NT2/D1 (cell line): ENCODE results near the gene TBKBP1.

Source experiments
- DNase-seq: peaks from one replicate; pipeline ENCODE4 v3.0.0-alpha.2; 2011; ENCODE audit warnings: low read depth, low spot score
- H3K27me3 ChIP-seq: 2 replicates; pipeline ENCODE4 v1.6.0; 2011; ENCODE audit warnings: mild to moderate bottlenecking; ENCODE audit not compliant: insufficient read length, insufficient read depth
- H3K36me3 ChIP-seq: 2 replicates; pipeline ENCODE4 v1.6.1; 2011; ENCODE audit warnings: mild to moderate bottlenecking, low read length, mixed read lengths; ENCODE audit not compliant: insufficient read depth, insufficient read length
- H3K4me1 ChIP-seq: 2 replicates; pipeline ENCODE4 v1.5.1; 2011; ENCODE audit not compliant: insufficient read depth, insufficient read length
- H3K4me3 ChIP-seq: 2 replicates; pipeline ENCODE4 v1.5.1; 2011; ENCODE audit warnings: low read depth; ENCODE audit not compliant: insufficient read length
- H3K9ac ChIP-seq: 2 replicates; pipeline ENCODE4 v1.6.0; 2011; ENCODE audit warnings: low read depth; ENCODE audit not compliant: insufficient read length
- H3K9me3 ChIP-seq: 2 replicates; pipeline ENCODE4 v1.5.1; 2011; ENCODE audit warnings: mild to moderate bottlenecking, low read length; ENCODE audit not compliant: insufficient read depth
- SUZ12 ChIP-seq: IDR thresholded peaks from 2 replicates; pipeline ENCODE4 v1.6.1; 2011; ENCODE audit not compliant: insufficient read length, insufficient read depth; ENCODE audit errors: extremely low read depth
- YY1 ChIP-seq: IDR thresholded peaks from 2 replicates; pipeline ENCODE4 v1.6.1; 2011; ENCODE audit not compliant: insufficient read length, insufficient read depth
- ZNF274 ChIP-seq: IDR thresholded peaks from 2 replicates; pipeline ENCODE4 v1.6.1; 2011; ENCODE audit warnings: mild to moderate bottlenecking, low read depth, low read length

The TBKBP1 gene

GRCh38 chr17:47699536-47699840, 5.5 kb downstream of the TBKBP1 start:
- Histone ChIP-seq H3K27me3 (no peaks in the 10 kb centered on the region), H3K4me1 (peaks cover 30% of the 10 kb centered on the region), H3K4me3 (no peak overlapping the region), H3K9ac (no peak overlapping the region), H3K9me3 (no peaks in the 10 kb centered on the region), H3K36me3 (peaks cover 69% of the 10 kb centered on the region)
- no peak for TF ChIP-seq SUZ12
- TF ChIP-seq YY1 = no peak
- TF ChIP-seq ZNF274 = no peak
- no peak for DNase-seq

- no peak overlapping the region for H3K4me3 ChIP-seq
- peaks cover 31% of the 10 kb centered on the region for H3K4me1 ChIP-seq
Measured at GRCh38 chr17:47700471-47701449, 6.8 kb downstream of the TBKBP1 start.

GRCh38 chr17:47701608-47702007, 7.6 kb downstream of the TBKBP1 start:
- no peak overlapping the region for H3K4me3 ChIP-seq
- H3K36me3 ChIP-seq = peaks cover 79% of the 10 kb centered on the region
- H3K9me3 ChIP-seq = no peaks in the 10 kb centered on the region
- H3K4me1 ChIP-seq = peaks cover 32% of the 10 kb centered on the region
- peak overlapping the region; percentile 17 for H3K9ac ChIP-seq
- H3K27me3 ChIP-seq = no peaks in the 10 kb centered on the region
- TF ChIP-seq ZNF274 (no peak), SUZ12 (no peak), YY1 (no peak)
- DNase-seq = no peak

More at GRCh38 chr17:47700471-47701449, 6.8 kb downstream of the TBKBP1 start:
- Histone ChIP-seq H3K36me3 (peaks cover 76% of the 10 kb centered on the region), H3K9ac (no peak overlapping the region), H3K9me3 (no peaks in the 10 kb centered on the region), H3K27me3 (no peaks in the 10 kb centered on the region)
- no peak for TF ChIP-seq ZNF274
- TF ChIP-seq SUZ12 = no peak
- no peak for TF ChIP-seq YY1
- DNase-seq = no peak

GRCh38 chr17:47702391-47702995, 8.5 kb downstream of the TBKBP1 start:
- no peak for DNase-seq
- Histone ChIP-seq H3K9me3 (no peaks in the 10 kb centered on the region), H3K27me3 (no peaks in the 10 kb centered on the region), H3K9ac (no peak overlapping the region), H3K36me3 (peaks cover 75% of the 10 kb centered on the region), H3K4me3 (no peak overlapping the region), H3K4me1 (peaks cover 29% of the 10 kb centered on the region)
- TF ChIP-seq ZNF274 (no peak), SUZ12 (no peak), YY1 (no peak)

- H3K9ac ChIP-seq = no peak overlapping the region
- H3K27me3 ChIP-seq = no peaks in the 10 kb centered on the region
- DNase-seq = no peak
- H3K4me1 ChIP-seq = peaks cover 29% of the 10 kb centered on the region
- TF ChIP-seq ZNF274 (no peak), YY1 (no peak), SUZ12 (no peak)
- H3K9me3 ChIP-seq = no peaks in the 10 kb centered on the region
- peaks cover 78% of the 10 kb centered on the region for H3K36me3 ChIP-seq
- no peak overlapping the region for H3K4me3 ChIP-seq
Measured at GRCh38 chr17:47703191-47703591, 9.2 kb downstream of the TBKBP1 start.

GRCh38 chr17:47703671-47704070, 9.7 kb downstream of the TBKBP1 start:
- TF ChIP-seq YY1 (no peak), SUZ12 (no peak), ZNF274 (no peak)

GRCh38 chr17:47704116-47704515, 10.2 kb downstream of the TBKBP1 start:
- no peak overlapping the region for H3K9ac ChIP-seq
- no peaks in the 10 kb centered on the region for H3K9me3 ChIP-seq
- no peak overlapping the region for H3K4me3 ChIP-seq
- no peaks in the 10 kb centered on the region for H3K27me3 ChIP-seq
- peaks cover 76% of the 10 kb centered on the region for H3K36me3 ChIP-seq
- H3K4me1 ChIP-seq = peaks cover 23% of the 10 kb centered on the region
- DNase-seq = no peak
- no peak for TF ChIP-seq YY1
- no peak for TF ChIP-seq ZNF274
- TF ChIP-seq SUZ12 = no peak

More at GRCh38 chr17:47703671-47704070, 9.7 kb downstream of the TBKBP1 start:
- Histone ChIP-seq H3K9ac (no peak overlapping the region), H3K4me1 (peaks cover 26% of the 10 kb centered on the region), H3K4me3 (no peak overlapping the region), H3K9me3 (no peaks in the 10 kb centered on the region), H3K36me3 (peaks cover 77% of the 10 kb centered on the region), H3K27me3 (no peaks in the 10 kb centered on the region)
- no peak for DNase-seq
